HK-2 (cell line): Measurements from ENCODE around the gene CA5B.
"Not testable (repeated sequence)": the region's sequence is repeated elsewhere in the genome, so short reads cannot be mapped to it uniquely, and the experiment has no call there.

Source experiments
- DNase-seq: peaks from one replicate; pipeline ENCODE4 v3.0.0-alpha.2; 2018; ENCODE audit not compliant: unreplicated experiment

The CA5B gene

DNA sequence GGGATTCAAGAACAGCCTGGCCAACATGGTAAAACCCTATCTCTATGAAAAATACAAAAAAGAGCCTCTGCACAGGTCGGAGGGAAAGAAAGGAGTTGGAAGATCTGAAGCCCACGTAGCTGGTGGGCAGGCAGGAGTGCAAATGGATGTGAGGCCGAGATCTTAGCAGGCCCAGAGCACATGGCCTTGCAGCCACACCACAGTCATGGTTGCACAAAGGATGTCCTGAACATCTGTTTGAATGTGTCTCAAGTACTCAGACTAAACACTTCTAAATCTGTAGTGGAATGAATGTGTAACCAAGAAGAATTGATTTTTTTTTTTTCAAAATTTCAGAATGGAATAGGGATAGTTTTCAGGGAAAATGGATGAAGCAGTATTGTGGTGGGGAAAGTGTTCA lies 10.8 kb downstream of the CA5B start:
- DNase-seq: no peak

DNA sequence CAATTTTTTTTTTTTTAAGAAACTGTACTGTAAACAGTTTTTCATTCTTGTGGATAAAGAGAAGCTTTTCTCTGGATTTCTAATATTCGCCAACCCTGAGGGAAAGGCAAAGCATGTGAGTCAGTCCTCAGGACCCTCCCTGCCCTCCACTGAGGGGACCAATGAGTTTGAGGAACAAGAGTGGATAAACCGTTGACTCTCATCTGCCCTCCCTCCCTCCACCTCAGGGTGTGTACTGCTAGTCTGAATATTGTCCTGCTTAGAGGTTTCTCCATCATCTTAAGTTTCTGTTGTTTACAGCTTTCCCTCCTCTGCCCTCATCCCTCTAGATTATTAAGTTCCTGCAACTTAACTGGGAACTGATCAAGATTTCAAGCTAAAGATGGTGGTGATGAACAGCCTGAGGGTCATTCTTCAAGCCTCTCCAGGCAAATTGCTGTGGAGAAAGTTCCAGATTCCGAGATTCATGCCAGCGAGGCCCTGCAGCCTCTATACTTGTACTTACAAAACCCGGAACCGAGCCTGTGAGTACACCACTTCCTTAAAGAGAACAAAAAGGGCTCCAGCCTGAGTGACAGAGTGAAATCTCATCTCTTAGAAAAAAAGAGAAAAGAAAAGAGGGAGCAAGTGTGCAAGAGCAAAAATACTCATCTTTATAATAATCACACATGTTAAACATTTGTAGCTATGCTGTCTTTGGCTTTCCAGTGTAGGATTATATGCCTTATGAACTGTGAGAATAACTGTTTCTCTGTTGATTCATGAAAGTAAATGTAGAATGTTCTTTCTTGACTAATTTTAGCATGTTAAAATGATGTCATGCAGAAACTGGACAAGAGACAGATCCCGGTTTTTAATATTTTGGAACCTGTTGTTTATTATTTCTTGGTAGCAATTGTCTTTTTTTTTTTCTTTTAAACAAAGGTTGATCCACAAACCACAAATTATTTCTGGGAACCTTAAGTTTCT lies 11.9 kb downstream of the CA5B start:
- DNase-seq: no peak

- no peak for DNase-seq
Observed at GRCh38 chrX:15750611-15751154, 12.6 kb downstream of the CA5B start.

DNA sequence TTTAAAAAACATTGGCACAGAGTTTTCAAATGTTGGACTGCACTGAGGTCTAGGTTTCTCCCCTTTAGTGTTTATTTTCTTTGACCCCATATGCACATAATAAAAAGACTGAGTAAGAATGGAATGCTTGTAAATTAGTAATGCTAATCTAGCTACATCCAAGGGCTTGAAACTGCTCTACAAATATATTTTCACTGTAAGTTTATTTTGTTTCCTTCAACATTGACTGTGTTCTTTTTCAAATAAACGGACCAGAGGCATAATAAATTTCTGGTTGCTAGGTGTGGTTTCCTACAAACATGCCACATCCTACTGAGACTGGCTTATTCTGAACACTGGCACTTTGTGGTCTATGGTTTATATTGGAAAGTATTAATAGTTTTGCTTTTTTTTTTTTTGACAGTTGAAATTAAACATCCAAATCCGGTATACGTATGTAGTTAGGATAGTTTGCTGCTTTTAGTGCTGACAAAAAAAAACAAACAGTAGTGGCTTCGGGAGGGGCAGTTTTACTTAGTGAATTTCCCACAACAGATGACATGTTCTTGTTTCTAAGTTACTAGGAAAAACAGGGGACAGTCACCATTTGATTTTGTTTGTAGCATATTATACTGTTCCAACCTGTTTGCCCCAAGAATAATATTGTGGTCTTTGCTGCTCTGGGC lies 13.2 kb downstream of the CA5B start:
- no peak for DNase-seq

- no peak for DNase-seq
Observed at GRCh38 chrX:15755091-15755490, 17.0 kb downstream of the CA5B start.

GRCh38 chrX:15758140-15758539 lies 20.1 kb downstream of the CA5B start:
- DNase-seq: no peak

DNA sequence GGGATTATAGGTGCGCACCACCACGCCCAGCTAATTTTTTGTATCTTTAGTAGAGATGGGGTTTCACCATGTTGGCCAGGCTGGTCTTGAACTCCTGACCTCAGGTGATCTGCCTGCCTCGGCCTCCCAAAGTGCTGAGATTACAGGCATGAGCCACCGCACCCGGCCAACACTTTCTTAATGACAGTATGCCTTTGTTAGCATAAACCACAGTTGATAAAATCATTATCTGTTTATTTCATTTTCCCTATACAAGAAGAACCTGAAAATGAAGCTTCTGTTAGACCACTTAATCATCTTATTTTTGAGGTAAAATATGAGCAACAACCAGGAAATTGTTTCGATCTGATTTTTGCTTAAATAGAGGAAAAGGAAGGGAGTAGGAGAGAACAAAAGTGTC lies 21.8 kb downstream of the CA5B start:
- DNase-seq: not testable (repeated sequence)

- DNase-seq: no peak
Observed at GRCh38 chrX:15761564-15762191, 23.6 kb downstream of the CA5B start.

- no peak for DNase-seq
Observed at GRCh38 chrX:15769300-15769954, 31.4 kb downstream of the CA5B start.

DNA sequence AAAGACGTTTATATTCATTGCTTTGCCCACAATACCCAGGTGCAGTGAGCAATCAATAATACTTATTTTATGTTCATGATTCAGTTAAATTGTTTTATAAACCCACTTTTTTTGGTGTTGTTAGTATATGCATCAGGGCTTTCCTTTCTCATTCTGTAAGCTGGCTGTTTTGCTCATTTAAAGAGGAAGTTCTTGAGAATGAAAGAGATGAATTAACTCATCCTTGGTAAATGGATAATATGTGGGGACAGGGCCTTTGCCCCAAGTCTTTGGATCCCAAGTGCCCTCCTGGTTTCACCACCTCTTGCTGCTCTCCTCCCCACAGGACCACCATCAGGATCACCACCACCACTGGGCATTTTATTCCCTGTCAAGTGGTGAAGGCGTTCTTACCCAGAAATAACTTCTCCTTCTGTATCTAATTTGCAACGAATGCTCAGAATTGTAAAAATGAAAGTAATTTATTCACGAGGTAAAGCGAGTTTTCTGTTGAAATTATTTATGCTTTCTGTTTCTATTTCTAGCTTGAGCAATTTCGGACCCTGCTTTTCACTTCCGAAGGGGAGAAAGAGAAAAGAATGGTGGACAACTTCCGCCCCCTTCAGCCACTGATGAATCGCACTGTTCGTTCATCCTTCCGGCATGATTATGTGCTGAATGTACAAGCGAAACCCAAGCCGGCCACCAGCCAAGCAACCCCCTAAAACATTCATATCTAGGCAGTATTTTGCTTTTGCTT lies 44.1 kb downstream of the CA5B start:
- DNase-seq: no peak

DNA sequence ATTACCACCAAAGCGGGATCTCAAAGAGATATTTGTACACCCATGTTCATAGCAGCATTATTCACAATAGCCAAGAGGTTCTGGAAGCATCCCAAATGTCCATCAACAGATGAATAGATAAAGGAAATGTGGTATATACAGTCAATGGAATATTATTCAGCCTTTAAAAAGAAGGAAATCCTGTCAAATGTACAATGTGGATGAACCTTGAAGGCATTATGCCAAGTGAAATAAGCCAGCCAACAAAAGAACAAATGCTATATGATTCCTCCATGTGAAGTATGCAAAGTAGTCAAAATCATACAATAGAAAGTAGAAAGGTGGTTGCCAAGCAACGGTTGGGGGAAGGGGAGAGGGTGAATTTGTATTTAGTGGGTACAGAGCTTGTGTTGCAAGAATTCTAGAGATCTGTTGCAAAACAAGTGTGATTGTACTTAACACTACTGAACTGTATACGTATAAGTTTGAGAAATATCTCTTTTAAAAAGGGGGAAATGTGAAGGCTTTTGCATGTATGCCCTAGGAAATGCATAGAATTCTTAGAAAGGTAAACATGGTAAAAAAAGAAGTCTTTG lies 47.2 kb downstream of the CA5B start:
- no peak for DNase-seq

DNA sequence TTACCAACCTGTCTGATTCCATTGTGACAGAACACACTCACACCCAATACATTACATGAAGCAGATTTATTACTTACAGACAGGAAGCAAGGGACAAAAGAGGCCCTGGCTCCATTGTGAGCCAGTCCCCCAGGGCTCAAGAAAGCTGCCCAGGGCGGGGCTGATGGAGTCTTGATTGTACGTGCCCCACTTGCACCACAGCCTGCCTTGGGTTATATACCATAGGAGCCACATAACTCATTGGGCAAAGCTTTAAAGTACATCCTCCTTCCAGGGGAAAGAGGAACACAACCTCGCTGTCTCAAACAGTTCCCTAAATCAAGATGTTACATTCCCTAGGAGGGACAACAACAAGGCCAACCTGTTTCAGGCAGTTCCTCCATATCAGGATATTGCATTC lies 48.8 kb downstream of the CA5B start:
- DNase-seq: no peak

- DNase-seq: peak; percentile 79
Observed at GRCh38 chrX:15789979-15790768, 52.1 kb downstream of the CA5B start, which contains the start of gene ZRSR2. ZRSR2 (plus strand) TSS chrX:15790484; CDS start chrX:15790496, 12 bp downstream.

DNA sequence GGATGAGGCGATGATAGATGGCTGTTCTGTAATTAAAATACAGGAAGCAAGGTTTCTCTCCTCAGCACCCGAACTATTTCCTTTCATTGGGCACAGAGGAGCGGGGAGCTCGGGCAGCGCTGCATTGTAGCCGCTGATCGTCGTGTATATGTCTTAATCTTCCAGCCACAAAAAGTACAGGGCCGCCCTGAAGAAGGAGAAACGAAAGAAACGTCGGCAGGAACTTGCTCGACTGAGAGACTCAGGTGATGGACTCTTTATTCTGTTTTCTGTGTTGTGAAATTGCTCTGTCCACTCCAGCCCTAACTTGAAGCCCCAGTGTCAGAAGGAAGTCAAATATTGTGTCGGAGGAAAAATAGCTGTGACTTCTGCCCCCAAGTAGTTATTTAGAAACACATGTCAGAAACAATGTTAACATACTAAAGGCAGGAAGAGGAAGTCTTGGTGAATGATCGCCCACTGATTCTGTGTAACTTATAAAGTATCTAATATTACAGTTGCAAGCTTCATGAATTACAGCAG lies 52.8 kb downstream of the CA5B start:
- DNase-seq: no peak

- DNase-seq: no peak
Observed at GRCh38 chrX:15797707-15798106, 59.6 kb downstream of the CA5B start.

GRCh38 chrX:15804563-15804962 lies 66.5 kb downstream of the CA5B start:
- no peak for DNase-seq

DNA sequence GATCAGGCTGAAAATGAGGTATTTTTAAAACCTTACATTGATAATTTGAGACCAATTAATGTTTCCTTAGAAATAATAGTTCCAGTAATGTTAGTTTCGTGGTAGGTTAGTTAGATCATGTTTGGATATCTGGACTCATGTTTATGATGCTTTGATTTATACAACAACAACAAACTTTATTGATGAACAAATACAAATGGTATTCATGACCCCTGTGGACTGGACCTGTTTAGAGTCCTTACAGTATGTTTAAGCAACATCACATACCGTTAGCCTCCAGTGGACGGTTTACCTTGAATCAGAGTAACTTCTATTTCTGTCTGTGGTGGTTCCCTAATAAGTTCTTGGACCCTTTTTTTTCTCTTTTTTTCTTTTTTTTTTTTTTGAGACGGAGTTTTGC lies 70.2 kb downstream of the CA5B start:
- no peak for DNase-seq

GRCh38 chrX:15812192-15812938 lies 74.3 kb downstream of the CA5B start:
- DNase-seq: no peak

- no peak for DNase-seq
Observed at GRCh38 chrX:15813416-15813815, 75.3 kb downstream of the CA5B start.
